ENCODE results near the gene FLT4. TPM values are rescaled to one million over a fixed set of nuclear protein-coding genes. Genes with fewer than 3 reads are reported as not detected.

The FLT4 gene
- total and polyA plus RNA-seq, 7 donors = 0.23 to 16.9 (median 6.2) TPM

DNA sequence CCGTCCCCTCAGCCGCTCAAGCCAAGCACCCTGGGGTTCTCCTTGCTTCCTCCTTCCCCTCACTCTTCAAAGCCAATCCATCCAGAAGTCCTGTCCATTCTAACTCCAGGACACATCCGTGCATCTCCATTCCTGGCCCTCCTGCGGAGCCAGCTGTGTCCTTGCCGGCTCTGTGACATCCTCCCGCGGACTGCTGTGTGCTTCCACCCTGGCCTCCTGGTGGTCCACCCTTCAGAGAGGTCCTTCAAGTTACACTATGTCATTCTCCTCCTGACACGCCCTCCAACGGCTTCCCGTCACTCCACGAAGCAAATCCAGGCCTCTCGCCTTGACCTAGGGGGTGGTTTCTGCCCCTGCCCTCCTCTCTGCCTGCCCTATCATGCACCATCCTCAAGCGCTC, 45.1 kb downstream of the FLT4 start:
- Histone ChIP-seq H3K27ac (no peak overlapping the region), H3K4me3 (no peak overlapping the region), H3K9me3 (no peaks in the 10 kb centered on the region), H3K36me3 (no peaks in the 10 kb centered on the region), H3K4me1 (no peaks in the 10 kb centered on the region), H3K27me3 (no peaks in the 10 kb centered on the region)
- intact Hi-C loops (cut with DNase I) = no loop called here
- peak; percentile 52 for DNase-seq
- no peak for TF ChIP-seq POLR2AphosphoS5 (IDR thresholded peaks at IDR 0.05)
- no peak for TF ChIP-seq EP300 (IDR thresholded peaks at IDR 0.05)
- no peak for TF ChIP-seq CTCF (IDR thresholded peaks at IDR 0.05)
- TF ChIP-seq POLR2A (IDR thresholded peaks at IDR 0.05) = no peak
- 75 to 82% methylated on average over 13 of the region's 13 CpGs for WGBS, 2 donors

- Histone ChIP-seq H3K9me3 (no peaks in the 10 kb centered on the region), H3K36me3 (no peaks in the 10 kb centered on the region), H3K4me3 (no peak overlapping the region), H3K4me1 (no peaks in the 10 kb centered on the region), H3K27me3 (no peaks in the 10 kb centered on the region), H3K27ac (no peak overlapping the region)
- intact Hi-C loops (cut with DNase I) = no loop called here
- TF ChIP-seq POLR2A (IDR thresholded peaks at IDR 0.05) = no peak
- TF ChIP-seq CTCF (IDR thresholded peaks at IDR 0.05) = no peak
- TF ChIP-seq EP300 (IDR thresholded peaks at IDR 0.05) = no peak
- TF ChIP-seq POLR2AphosphoS5 (IDR thresholded peaks at IDR 0.05) = no peak
- 90% methylated on average over 19 of the region's 19 CpGs for WGBS, 2 donors
- peak; percentile 57 for DNase-seq
Observed at GRCh38 chr5:180603076-180603594, 46.3 kb downstream of the FLT4 start.

- WGBS, 2 donors = 56 to 70% methylated on average over 15 of the region's 15 CpGs
- intact Hi-C loops (cut with DNase I) = no loop called here
- Histone ChIP-seq H3K27me3 (no peaks in the 10 kb centered on the region), H3K9me3 (no peaks in the 10 kb centered on the region), H3K4me1 (no peaks in the 10 kb centered on the region), H3K36me3 (no peaks in the 10 kb centered on the region), H3K27ac (no peak overlapping the region), H3K4me3 (no peak overlapping the region)
- peak; percentile 71 for DNase-seq
- TF ChIP-seq POLR2A (IDR thresholded peaks at IDR 0.05) (no peak), CTCF (IDR thresholded peaks at IDR 0.05) (no peak), EP300 (IDR thresholded peaks at IDR 0.05) (no peak), POLR2AphosphoS5 (IDR thresholded peaks at IDR 0.05) (no peak)
Observed at GRCh38 chr5:180602481-180603075, 46.8 kb downstream of the FLT4 start.

GRCh38 chr5:180601591-180602480, 47.6 kb downstream of the FLT4 start:
- Histone ChIP-seq H3K27me3 (no peaks in the 10 kb centered on the region), H3K9me3 (no peaks in the 10 kb centered on the region), H3K27ac (no peak overlapping the region), H3K4me3 (no peak overlapping the region), H3K4me1 (no peaks in the 10 kb centered on the region), H3K36me3 (no peaks in the 10 kb centered on the region)
- intact Hi-C loops (cut with DNase I) = no loop called here
- DNase-seq = peak; percentile 59
- TF ChIP-seq POLR2A (IDR thresholded peaks at IDR 0.05) = no peak
- TF ChIP-seq EP300 (IDR thresholded peaks at IDR 0.05) = no peak
- TF ChIP-seq POLR2AphosphoS5 (IDR thresholded peaks at IDR 0.05) = no peak
- TF ChIP-seq CTCF (IDR thresholded peaks at IDR 0.05) = no peak
- WGBS, 2 donors = 80 to 85% methylated on average over 36 of the region's 36 CpGs

Data from sigmoid colon (tissue), 7 donors.